ENCODE results near the gene LRRN3.
A peak's percentile ranks its signal among the peaks of the same experiment; 100 is the strongest.

GRCh38 chr7:111126987-111127386, 36.1 kb downstream of the LRRN3 start:
- TF ChIP-seq CTCF (conservative IDR thresholded peaks at IDR 0.05; ENCODE audit: low read depth in 2 of 2) = no peak
- no peak for TF ChIP-seq EZH2phosphoT487 (IDR thresholded peaks at IDR 0.05; ENCODE audit: unreplicated experiment)
- TF ChIP-seq ZNF331 (CRISPR knock-in tag; IDR thresholded peaks at IDR 0.05; ENCODE audit: low read depth) = no peak
- no peak for TF ChIP-seq POLR2AphosphoS5 (IDR thresholded peaks at IDR 0.05; ENCODE audit: low read depth)
- no peak for TF ChIP-seq EZH2 (IDR thresholded peaks at IDR 0.05; ENCODE audit: low read depth, unreplicated experiment)
- peak; percentile 45 for TF ChIP-seq REST (IDR thresholded peaks at IDR 0.05; ENCODE audit: unreplicated experiment)
- no peak for TF ChIP-seq NANOG (IDR thresholded peaks at IDR 0.05; ENCODE audit: borderline replicate concordance)
- no peak for TF ChIP-seq CREB1 (CRISPR knock-in tag; IDR thresholded peaks at IDR 0.05; ENCODE audit: low read depth)
- no peak for TF ChIP-seq JUNB (IDR thresholded peaks at IDR 0.05; ENCODE audit: unreplicated experiment)

Measured in GM23338 (cell line).